Posterior vena cava (tissue), 2 donors: ENCODE data around the gene NUDCD2. TPM values are rescaled to one million over a fixed set of nuclear protein-coding genes. Genes with fewer than 3 reads are reported as not detected.

Experiments
- DNase-seq: peaks from one replicate; pipeline ENCODE4 v3.0.0-alpha.2; 2020; ENCODE audit warnings: low spot score
- intact Hi-C, 2 donors: fragments of 100-400 bp; cut with DNase I; formaldehyde crosslinking; loops; one replicate each; pipeline versions ENCODE4 v1.14.1 to v1.14.2; 2022 to 2023
- long read RNA-seq, 2 donors: library from polyadenylated mRNA; unstranded; transcript quantifications; one replicate each; pipeline ENCODE4 v2.0.0, GENCODE V29; 2020 to 2021
- total RNA-seq, 2 donors: library from RNA; stranded (reverse); fragmentation: NEBNext Ultra II Directional; extraction: Animal tissue kit (Norgen Biotek cat#: 25700); gene quantifications; one replicate each; pipeline ENCODE4 v1.2.1, GENCODE V29; 2021
- donor health status: DM: yes; HTN: yes; CAD: no.
- donor health status: DM: yes; HTN: yes; CAD: no.

Gene NUDCD2, protein sequence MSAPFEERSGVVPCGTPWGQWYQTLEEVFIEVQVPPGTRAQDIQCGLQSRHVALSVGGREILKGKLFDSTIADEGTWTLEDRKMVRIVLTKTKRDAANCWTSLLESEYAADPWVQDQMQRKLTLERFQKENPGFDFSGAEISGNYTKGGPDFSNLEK
- total RNA-seq, result 10 to 100 TPM; 17.8 to 21.6 TPM
- long read RNA-seq, donor 1, full-length matches to known transcripts, result 9 of 16 reads
- long read RNA-seq, donor 1, partial matches to known transcripts, result 2 of 16 reads
- long read RNA-seq, donor 1, other reads (novel, unspliced or antisense), result 5 of 16 reads
- long read RNA-seq, donor 2, full-length matches to known transcripts, result 35 of 39 reads
- long read RNA-seq, donor 2, partial matches to known transcripts, result 0 of 39 reads
- long read RNA-seq, donor 2, other reads (novel, unspliced or antisense), result 4 of 39 reads

GRCh38 chr5:163459819-163460561 lies at the start of gene NUDCD2:
Gene NUDCD2, minus strand, starts transcription at chr5:163460102. Its CDS starts 52 bp downstream, at chr5:163460050.
- DNase-seq, result peak; percentile 99
- intact Hi-C loops, result no loop called here

DNA sequence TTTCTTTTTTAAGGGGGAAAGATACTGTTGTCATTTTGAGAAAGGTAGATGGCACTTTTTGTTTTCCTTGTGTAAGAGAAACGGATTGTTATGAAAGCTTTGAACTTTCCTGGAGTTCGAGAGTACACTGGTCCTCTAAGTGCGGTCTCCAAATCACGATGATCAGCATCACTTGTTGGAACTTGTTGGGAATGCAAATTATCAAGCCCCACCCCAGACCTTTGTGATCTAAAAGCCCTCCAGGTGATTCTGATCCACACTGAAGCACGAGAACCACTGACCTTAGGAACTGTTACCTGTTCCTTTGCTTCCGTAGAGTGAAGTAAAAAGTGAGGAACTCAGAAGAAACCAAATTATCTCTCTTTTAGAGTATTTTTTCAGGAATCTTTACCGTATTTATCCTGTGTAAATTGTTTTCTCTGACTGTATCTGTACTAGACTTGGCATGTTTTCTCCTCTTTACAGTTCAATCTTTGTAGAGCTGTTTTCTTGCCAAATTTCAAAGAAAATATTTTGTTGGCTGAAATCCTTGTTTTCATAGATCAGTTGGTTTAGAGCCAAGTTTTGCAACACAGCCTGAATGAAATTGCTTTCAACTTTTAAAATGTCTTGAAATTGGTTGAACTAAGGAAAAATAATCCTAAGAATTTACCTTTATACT lies 49.5 kb upstream of the NUDCD2 start:
- intact Hi-C loops, result no loop called here
- no peak for DNase-seq

- intact Hi-C loops, result no loop called here
- no peak for DNase-seq
Observed at GRCh38 chr5:163508753-163509152, 48.9 kb upstream of the NUDCD2 start.

- intact Hi-C loops, result no loop called here
Observed at GRCh38 chr5:163506726-163507125, 46.8 kb upstream of the NUDCD2 start.

DNA sequence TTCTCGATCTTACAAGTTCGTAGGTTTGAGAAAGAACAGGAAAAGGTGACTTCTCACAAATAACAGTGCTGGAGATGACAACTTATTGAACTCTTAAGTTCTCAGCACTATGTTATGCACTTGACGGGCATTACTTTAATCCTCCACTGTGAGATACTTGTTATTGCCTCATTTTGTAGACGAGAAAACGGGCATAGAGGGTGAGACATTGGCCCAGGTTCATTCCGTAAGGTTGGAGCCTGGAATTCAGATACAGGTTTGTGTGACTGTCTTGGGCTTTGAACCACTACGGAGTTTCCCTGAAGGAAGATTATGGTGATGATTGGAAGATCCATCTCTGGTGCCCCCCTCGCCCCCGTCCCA lies 46.2 kb upstream of the NUDCD2 start:
- DNase-seq, result no peak
- intact Hi-C loops, result no loop called here

More at GRCh38 chr5:163506726-163507125, 46.8 kb upstream of the NUDCD2 start:
- no peak for DNase-seq

GRCh38 chr5:163505368-163506094 lies 45.6 kb upstream of the NUDCD2 start, which contains the start of gene MAT2B:
Gene MAT2B, plus strand, starts transcription at chr5:163505619. Its CDS starts 68 bp downstream, at chr5:163505687.
- peak; percentile 99 for DNase-seq
- intact Hi-C loops, result no loop called here

- DNase-seq, result no peak
- intact Hi-C loops, result no loop called here
Observed at GRCh38 chr5:163505049-163505367, 45.1 kb upstream of the NUDCD2 start.

- DNase-seq, result peak; percentile 81
- intact Hi-C loops, result no loop called here
Observed at GRCh38 chr5:163504079-163504931, 44.4 kb upstream of the NUDCD2 start.

DNA sequence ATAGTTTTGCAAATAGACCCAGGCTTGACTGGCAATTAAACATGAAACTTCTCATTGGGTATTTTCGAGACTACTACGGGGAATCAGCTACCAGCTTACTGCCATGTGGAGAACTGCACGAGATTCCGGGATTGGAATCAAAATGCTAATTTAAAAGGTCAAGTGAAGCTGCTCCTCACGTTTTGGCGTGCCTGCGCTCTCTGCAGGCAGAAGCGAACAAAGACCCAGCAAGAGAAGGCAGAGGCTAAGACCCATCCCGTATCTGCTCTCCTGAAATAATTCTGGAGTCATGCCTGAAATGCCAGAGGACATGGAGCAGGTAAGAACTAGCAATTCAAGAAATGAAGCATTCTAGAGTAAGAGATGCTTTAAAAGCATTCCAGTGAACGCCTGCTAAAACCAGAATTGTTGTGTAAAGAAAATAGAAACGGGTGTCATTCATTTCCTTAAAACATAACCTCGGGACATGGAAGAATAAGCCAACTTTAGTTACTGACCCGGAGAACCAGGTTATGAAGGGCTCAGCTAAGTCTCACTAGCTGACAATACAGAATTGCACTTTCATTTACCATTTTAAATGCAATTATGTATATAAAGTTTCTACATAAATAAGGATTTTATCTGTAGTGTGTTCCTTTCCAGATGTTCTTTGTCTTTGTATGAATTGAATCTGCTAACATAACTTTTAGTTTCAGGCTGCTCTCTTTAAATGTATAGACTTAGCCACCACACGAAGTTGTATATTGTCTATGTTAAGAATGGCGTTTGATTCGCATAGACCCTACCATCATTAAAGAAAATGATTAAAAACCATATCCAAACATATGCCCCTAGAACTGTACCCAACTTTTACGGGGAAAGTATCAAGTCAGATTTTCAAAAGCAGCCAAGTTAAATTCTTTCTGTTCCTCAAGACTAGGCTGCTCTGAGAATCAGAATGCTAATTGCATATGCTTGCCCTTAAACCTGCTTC lies 43.5 kb upstream of the NUDCD2 start:
- DNase-seq, result peak; percentile 82
- intact Hi-C loops, result no loop called here

DNA sequence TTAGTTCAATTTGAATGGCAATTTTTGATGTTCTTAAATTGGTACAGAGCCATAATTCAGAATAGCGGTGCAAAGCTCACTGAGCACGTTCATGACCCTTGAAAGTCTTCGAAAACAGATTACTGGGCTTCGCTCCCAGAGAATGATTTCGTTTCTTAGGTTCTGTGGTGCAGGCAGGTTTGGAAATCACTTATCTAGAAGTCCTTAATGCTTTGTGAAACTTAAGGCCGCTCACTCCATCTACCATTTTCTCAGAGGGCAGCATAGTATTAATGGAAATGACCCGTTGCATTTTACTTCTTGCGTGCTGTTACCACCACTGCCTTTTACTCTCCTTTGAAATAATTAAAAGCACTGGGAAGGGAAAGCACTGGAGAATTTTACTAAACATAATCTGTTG lies 42.6 kb upstream of the NUDCD2 start:
- intact Hi-C loops, result no loop called here
- DNase-seq, result no peak

GRCh38 chr5:163498886-163499285 lies 39.0 kb upstream of the NUDCD2 start:
- no peak for DNase-seq
- intact Hi-C loops, result no loop called here

DNA sequence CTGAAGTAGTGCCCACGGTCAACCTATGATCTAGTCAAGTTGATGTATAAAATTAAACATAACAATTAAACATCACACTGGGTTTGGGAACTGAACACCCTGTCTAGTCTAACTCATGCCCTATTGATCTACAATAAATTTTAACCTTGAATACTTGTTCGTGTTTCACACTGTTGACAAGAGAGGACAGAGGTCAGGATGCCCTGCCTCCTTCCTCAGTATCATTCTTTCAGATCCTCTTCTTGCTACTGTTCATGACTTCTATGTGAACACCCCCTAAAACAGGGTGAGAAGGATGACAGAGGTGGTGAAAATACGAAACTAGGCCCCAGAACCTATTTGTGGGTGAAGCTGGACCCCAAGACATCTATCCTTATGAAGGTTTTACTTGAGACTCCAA lies 37.4 kb upstream of the NUDCD2 start:
- intact Hi-C loops, result no loop called here
- DNase-seq, result no peak

DNA sequence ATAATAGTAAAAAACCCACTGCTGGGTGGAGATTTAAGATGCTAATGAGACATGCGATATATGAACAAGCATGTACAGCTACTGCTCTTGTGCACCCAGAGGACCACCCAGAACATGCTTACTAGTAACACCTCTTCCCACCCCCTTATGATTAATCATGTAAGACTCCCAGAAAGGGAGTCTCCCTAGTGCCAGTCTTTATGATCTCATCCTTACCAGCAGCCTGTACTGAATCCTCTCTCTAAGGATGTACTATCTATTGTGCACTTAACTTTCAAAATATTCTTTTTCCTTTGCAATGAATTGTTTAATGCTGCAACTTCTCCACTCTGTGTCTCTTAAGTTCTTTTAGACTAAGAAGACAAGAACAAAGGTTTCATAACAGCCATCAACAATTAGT lies 36.4 kb upstream of the NUDCD2 start:
- no peak for DNase-seq
- intact Hi-C loops, result no loop called here

DNA sequence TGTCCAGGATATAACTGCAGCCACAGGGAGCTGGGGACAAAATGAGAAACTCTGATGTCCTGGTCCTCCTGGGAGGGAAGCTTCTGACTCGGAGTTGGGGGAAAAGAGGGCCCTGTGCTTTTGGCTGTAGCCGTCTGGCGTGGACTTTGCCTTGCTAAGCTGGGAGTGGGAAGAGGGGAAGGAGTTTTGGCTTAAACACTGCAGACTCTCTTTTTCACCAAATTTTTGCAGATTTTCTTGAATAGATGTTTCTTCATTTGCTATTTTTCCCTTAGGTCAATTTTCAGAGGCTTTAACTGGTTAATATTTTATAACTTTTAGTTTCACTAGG lies 29.8 kb upstream of the NUDCD2 start:
- no peak for DNase-seq
- intact Hi-C loops, result no loop called here

DNA sequence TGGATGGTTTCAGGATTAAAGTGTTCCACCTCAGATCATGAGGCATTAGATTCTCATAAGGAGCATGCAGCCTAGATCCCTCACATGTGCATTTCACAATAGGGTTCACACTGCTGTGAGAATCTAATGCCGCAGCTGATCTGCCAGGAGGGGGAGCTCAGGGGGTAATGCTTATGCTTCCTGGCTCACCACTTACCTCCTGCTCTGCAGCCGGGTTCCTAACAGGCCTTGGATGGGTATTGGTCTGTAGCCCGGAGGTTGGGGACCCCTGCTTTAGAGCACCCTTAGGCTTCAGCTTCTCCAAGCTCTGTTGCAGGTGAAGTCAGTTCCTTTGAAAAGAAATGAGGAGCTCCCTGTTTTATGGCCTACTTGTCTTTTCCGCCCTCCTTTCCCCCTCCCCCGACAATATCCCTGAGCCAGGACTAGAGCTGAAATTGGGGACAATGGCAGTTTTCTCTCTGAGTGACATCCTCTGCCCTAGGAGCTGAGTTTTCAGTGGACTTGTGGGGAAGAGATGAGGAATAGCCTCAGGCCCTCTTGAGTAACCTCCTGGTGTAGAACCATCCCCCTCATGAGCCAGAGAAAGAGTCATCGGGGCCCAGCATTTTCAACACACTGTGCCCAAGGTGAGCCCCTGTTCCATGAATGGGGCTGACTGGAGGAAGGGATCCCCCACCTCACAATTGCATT lies 29.3 kb upstream of the NUDCD2 start:
- intact Hi-C loops, result no loop called here
- DNase-seq, result no peak

DNA sequence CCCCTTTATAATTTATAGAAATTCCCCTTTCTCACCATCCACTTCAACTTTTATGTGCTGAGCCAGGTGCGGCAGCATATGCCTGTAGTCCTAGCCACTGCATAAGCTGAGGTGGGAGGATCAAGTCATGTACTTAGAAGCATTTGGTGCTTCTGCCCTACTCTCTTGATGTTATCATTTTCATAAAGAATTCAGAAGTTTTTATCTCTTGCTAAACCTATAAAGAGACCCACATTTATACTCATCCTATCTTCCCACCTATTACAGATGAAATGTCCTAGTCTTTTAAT lies 19.0 kb upstream of the NUDCD2 start:
- no peak for DNase-seq
- intact Hi-C loops, result no loop called here
